IMR-90 (cell line): ENCODE data around the gene GDPD3. TPM values are rescaled to one million over a fixed set of nuclear protein-coding genes. Genes with fewer than 3 reads are reported as not detected.
A peak's percentile ranks its signal among the peaks of the same experiment; 100 is the strongest.

Source experiments
- ATAC-seq: fragments of 200-7000 bp; cut with Tn5 transposase; 2 replicates; pipeline ENCODE4 v1.9.1; 2020; ENCODE audit warnings: low read depth, mild to moderate bottlenecking, moderate library complexity
- BruUV-seq: library from RNA; stranded (reverse); fragments of 400-500 nt; replicated peaks from 2 replicates; lab custom pipeline; 2021; lab: Mats Ljungman, UMichigan
- CTCF ChIA-PET: fragments of 300-600 bp; formaldehyde crosslinking; extraction: SDS; loops from one replicate; lab custom pipeline; 2021; ENCODE audit warnings: antibody characterized with exemption; lab: Yijun Ruan, JAX
- POLR2A ChIA-PET: fragments of 300-600 bp; sonication (Branson Sonifier 250); formaldehyde crosslinking; loops from one replicate; lab custom pipeline; 2022; ENCODE audit warnings: antibody characterized with exemption; ENCODE audit not compliant: unreplicated experiment; lab: Charles Lee
- DNase-seq: peaks from one replicate; pipeline ENCODE4 v3.0.0; 2013
- H2AFZ ChIP-seq: replicated peaks from 2 replicates; pipeline ENCODE3; 2013; ENCODE audit warnings: low read length, mild to moderate bottlenecking; ENCODE audit not compliant: poor library complexity
- H2AK5ac ChIP-seq: 2 replicates; pipeline ENCODE4 v1.6.1; 2013; ENCODE audit warnings: low read depth, low read length, inconsistent platforms
- H2AK9ac ChIP-seq: replicated peaks from 2 replicates; pipeline ENCODE3; 2013; ENCODE audit warnings: mild to moderate bottlenecking, low read depth, low read length, moderate library complexity; ENCODE audit not compliant: poor library complexity
- H2BK120ac ChIP-seq: 2 replicates; pipeline ENCODE4 v1.6.1; 2013; ENCODE audit warnings: low read depth, low read length, inconsistent platforms
- H2BK15ac ChIP-seq: 3 replicates; pipeline ENCODE4 v1.6.1; 2013; ENCODE audit warnings: low read depth, low read length, inconsistent platforms
- H2BK20ac ChIP-seq: 2 replicates; pipeline ENCODE4 v1.6.1; 2013; ENCODE audit warnings: low read depth, mild to moderate bottlenecking, inconsistent platforms, low read length, moderate library complexity
- H2BK5ac ChIP-seq: 2 replicates; pipeline ENCODE4 v1.6.1; 2013; ENCODE audit warnings: mild to moderate bottlenecking, low read depth, low read length, inconsistent platforms; ENCODE audit not compliant: poor library complexity, severe bottlenecking
- H3K14ac ChIP-seq: replicated peaks from 2 replicates; pipeline ENCODE4 v1.6.1; 2013; ENCODE audit warnings: low read depth, low read length, inconsistent platforms
- H3K18ac ChIP-seq: 2 replicates; pipeline ENCODE4 v1.6.1; 2013; ENCODE audit warnings: low read depth, low read length, control low read depth
- H3K23ac ChIP-seq: 2 replicates; pipeline ENCODE4 v1.6.1; 2013; ENCODE audit warnings: low read depth, low read length, inconsistent platforms
- H3K27ac ChIP-seq: 2 replicates; pipeline ENCODE4 v1.5.1; 2013; ENCODE audit warnings: mild to moderate bottlenecking, control low read depth, low read length; ENCODE audit not compliant: insufficient read depth
- H3K27me3 ChIP-seq: 2 replicates; pipeline ENCODE4 v1.6.1; 2013; ENCODE audit warnings: low read length; ENCODE audit not compliant: control insufficient read depth, insufficient read depth
- H3K36me3 ChIP-seq: 2 replicates; pipeline ENCODE4 v1.6.1; 2013; ENCODE audit warnings: low read length, mixed read lengths; ENCODE audit not compliant: control insufficient read depth, insufficient read depth
- H3K4ac ChIP-seq: 2 replicates; pipeline ENCODE4 v1.6.1; 2013; ENCODE audit warnings: low read depth, low read length, inconsistent platforms
- H3K4me1 ChIP-seq: 2 replicates; pipeline ENCODE4 v1.6.1; 2013; ENCODE audit warnings: low read length, mixed read lengths; ENCODE audit not compliant: control insufficient read depth, insufficient read depth
- H3K4me2 ChIP-seq: 2 replicates; pipeline ENCODE4 v1.6.1; 2013; ENCODE audit warnings: low read depth, mild to moderate bottlenecking, control low read depth, low read length, moderate library complexity
- H3K4me3 ChIP-seq: 2 replicates; pipeline ENCODE4 v1.5.1; 2013; ENCODE audit warnings: low read depth, mild to moderate bottlenecking, control low read depth, low read length, moderate library complexity; ENCODE audit not compliant: insufficient read depth
- H3K56ac ChIP-seq: 2 replicates; pipeline ENCODE4 v1.6.1; 2013; ENCODE audit warnings: low read length, inconsistent platforms; ENCODE audit not compliant: insufficient read depth; ENCODE audit errors: extremely low read depth
- H3K79me1 ChIP-seq, 2 experiments: 2 replicates each; pipeline ENCODE4 v1.6.1; 2013; ENCODE audit warnings: low read length in 2 of 2, inconsistent platforms in 1 of 2, low read depth in 1 of 2
- H3K9ac ChIP-seq: 2 replicates; pipeline ENCODE4 v1.6.1; 2013; ENCODE audit warnings: low read depth, low read length, control low read depth
- H3K9me1 ChIP-seq: 2 replicates; pipeline ENCODE4 v1.6.1; 2013; ENCODE audit warnings: low read length, inconsistent platforms; ENCODE audit not compliant: insufficient read depth
- H3K9me3 ChIP-seq: 2 replicates; pipeline ENCODE4 v1.6.1; 2013; ENCODE audit warnings: low read length; ENCODE audit not compliant: control insufficient read depth, insufficient read depth
- H4K20me1 ChIP-seq: 2 replicates; pipeline ENCODE4 v1.6.1; 2013; ENCODE audit warnings: low read length, inconsistent platforms; ENCODE audit not compliant: insufficient read depth
- H4K5ac ChIP-seq: 2 replicates; pipeline ENCODE4 v1.6.1; 2013; ENCODE audit warnings: mild to moderate bottlenecking, low read depth, low read length, control low read depth
- H4K8ac ChIP-seq, 2 experiments: 2 replicates each; pipeline ENCODE4 v1.6.1; 2013; ENCODE audit warnings: low read depth in 2 of 2, low read length in 2 of 2, control low read depth in 1 of 2, inconsistent platforms in 1 of 2
- H4K91ac ChIP-seq: 2 replicates; pipeline ENCODE4 v1.6.1; 2013; ENCODE audit warnings: low read depth, low read length, inconsistent platforms; ENCODE audit not compliant: insufficient read depth
- BHLHE40 ChIP-seq: fragments of 150-350 bp; IDR thresholded peaks from 2 replicates; pipeline ENCODE4 v1.6.1; 2016; ENCODE audit warnings: mild to moderate bottlenecking, low read depth, low read length
- CEBPB ChIP-seq: IDR thresholded peaks from 2 replicates; pipeline ENCODE4 v1.6.1; 2012; ENCODE audit warnings: low read depth, low read length, improper control_type of control experiment
- MAFK ChIP-seq: IDR thresholded peaks from 2 replicates; pipeline ENCODE4 v1.6.1; 2012; ENCODE audit warnings: low read depth, low read length, improper control_type of control experiment
- MAZ ChIP-seq: IDR thresholded peaks from 2 replicates; pipeline ENCODE4 v1.6.1; 2012; ENCODE audit warnings: low read depth, mild to moderate bottlenecking, low read length, improper control_type of control experiment, moderate library complexity, borderline replicate concordance
- MXI1 ChIP-seq: IDR thresholded peaks from 2 replicates; pipeline ENCODE4 v1.6.1; 2012; ENCODE audit warnings: low read depth, mild to moderate bottlenecking, low read length, moderate library complexity, borderline replicate concordance
- NFE2L2 ChIP-seq: fragments of 150-350 bp; IDR thresholded peaks from 2 replicates; pipeline ENCODE4 v1.6.1; 2016; ENCODE audit warnings: low read depth, mild to moderate bottlenecking, low read length
- POLR2A ChIP-seq: IDR thresholded peaks from 2 replicates; pipeline ENCODE4 v1.6.1; 2012; ENCODE audit warnings: mild to moderate bottlenecking, low read depth, low read length
- RAD21 ChIP-seq: IDR thresholded peaks from 2 replicates; pipeline ENCODE4 v1.6.1; 2012; ENCODE audit warnings: low read length, improper control_type of control experiment
- SMC3 ChIP-seq: fragments of 150-350 bp; IDR thresholded peaks from 2 replicates; pipeline ENCODE4 v1.6.1; 2016; ENCODE audit warnings: low read depth, mild to moderate bottlenecking, antibody characterized with exemption, low read length, moderate library complexity
- WGBS, 2 experiments: methylation state at CpG; one replicate each; pipeline versions ENCODE4 v1.1.5 to v1.1.7; 2013; ENCODE audit warnings: missing lambda C conversion rate in 2 of 2; ENCODE audit not compliant: insufficient read length in 1 of 2; ENCODE audit errors: extremely low coverage in 2 of 2; 5-methylcytosine and 5-hydroxymethylcytosine counted together
- dilution Hi-C: fragments of 300-500 bp; cut with HindIII; formaldehyde crosslinking; loops from one replicate; pipeline ENCODE4 v1.14.3; 2018; ENCODE audit warnings: low sequenced_read_pairs; ENCODE audit not compliant: unreplicated experiment
- in situ Hi-C: fragments of 300-500 bp; cut with MboI; formaldehyde crosslinking; loops from 3 replicates; pipeline ENCODE4 v1.14.3; 2019; ENCODE audit warnings: low sequenced_read_pairs, inconsistent platforms, mixed read lengths
- intact Hi-C: fragments of 100-400 bp; cut with micrococcal nuclease; formaldehyde crosslinking; loops from 2 replicates; pipeline ENCODE4 v1.10.0; 2022
- polyA plus RNA-seq, 3 experiments: library from polyadenylated mRNA; depleted of rRNA; stranded (reverse); fragments of >200 nt; gene quantifications; 2 replicates each; pipeline ENCODE4 v1.2.3, GENCODE V29; 2012; ENCODE audit warnings: low replicate concordance in 1 of 3
- total RNA-seq: library from RNA; depleted of rRNA; stranded (reverse); fragments of >200 nt; gene quantifications from 2 replicates; pipeline ENCODE4 v1.2.3, GENCODE V29; 2012
- TF ChIP-seq, protein P1 (sequence below): conservative IDR thresholded peaks from 2 replicates; pipeline ENCODE4 v1.5.1; 2012; ENCODE audit warnings: mild to moderate bottlenecking, low read depth, low read length, improper control_type of control experiment

GDPD3 gene
- total and polyA plus RNA-seq, 2 of the 4 experiments (the other 2 are of a cell fraction), result under 0.01 to 19.5 TPM

DNA sequence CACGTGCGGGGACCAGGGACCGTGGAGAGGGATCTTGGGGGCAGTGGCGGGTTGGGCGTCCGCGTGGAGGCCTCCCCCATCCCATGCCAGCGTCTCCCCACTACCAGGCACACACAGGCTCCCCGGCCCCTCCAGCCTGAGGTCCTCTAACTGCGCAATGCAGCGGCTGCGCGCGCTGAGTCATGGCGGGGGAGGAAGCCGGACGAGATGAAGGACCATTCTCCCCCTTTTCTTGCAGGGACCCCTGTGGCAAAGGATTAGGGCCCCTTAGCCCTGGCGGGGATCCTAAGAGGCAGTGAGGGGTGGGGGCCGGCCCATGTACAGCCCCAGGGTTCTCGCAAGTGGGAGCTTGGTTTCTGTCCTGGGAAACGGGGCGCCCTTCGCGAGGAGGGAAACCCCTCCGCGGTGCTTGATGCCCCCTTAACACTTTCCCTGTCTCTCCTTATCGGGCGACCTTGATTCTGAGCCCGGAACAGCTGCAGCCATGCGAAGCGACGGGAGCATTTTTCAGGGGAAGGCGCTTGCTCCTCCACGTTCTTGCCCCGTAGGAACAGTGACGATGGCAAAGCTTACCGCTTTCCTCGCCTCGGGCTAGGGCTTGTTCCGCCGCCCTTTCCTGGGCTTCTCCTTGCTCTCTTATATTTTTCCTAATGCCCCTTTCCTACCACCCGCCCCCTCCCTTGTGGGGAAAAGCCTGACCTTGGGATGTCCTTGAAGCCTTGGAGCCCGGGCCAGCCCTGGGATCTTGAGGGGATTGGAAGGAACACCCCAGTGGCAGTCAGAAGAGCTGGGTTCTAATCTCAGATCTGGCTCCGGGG, 47.2 kb downstream of the GDPD3 start:
- peak overlapping the region; percentile 98 for H2AK5ac ChIP-seq
- peaks cover 55% of the 10 kb centered on the region for H4K20me1 ChIP-seq
- ChIA-PET POLR2A (interaction anchor here (1.0 to 1.3 kb wide), 3 partner anchors 10 to 13 kb away, joined by 3 to 6 read pairs (median 4); no protein-coding TSS in a partner anchor), CTCF (interaction anchor here (1.0 kb wide), 1 partner anchor 11 kb away, joined by 3 read pairs; no protein-coding TSS in a partner anchor)
- H2BK15ac ChIP-seq, result no peak overlapping the region
- BruUV-seq, result TSS peak; percentile 22
- peaks cover 23% of the 10 kb centered on the region for H3K9me1 ChIP-seq
- peak; percentile 27 for ATAC-seq
- peak overlapping the region; percentile 71 to 84 for H4K8ac ChIP-seq
- H4K91ac ChIP-seq, result peak overlapping the region; percentile 96
- peak overlapping the region; percentile 96 for H3K4me2 ChIP-seq
- peak overlapping the region; percentile 89 for H3K56ac ChIP-seq
- peak overlapping the region; percentile 98 for H3K14ac ChIP-seq
- peak overlapping the region; percentile 96 for H3K9ac ChIP-seq
- 2% methylated on average over 9 of the region's 44 CpGs; no CpG with 5 or more reads in 1 of the 2 experiments for WGBS, 2 experiments
- H3K79me1 ChIP-seq, result peaks cover 25 to 61% of the 10 kb centered on the region in 2 experiments; a peak in 3 of 4 replicates
- H3K4me1 ChIP-seq, result peaks cover 32% of the 10 kb centered on the region
- H3K36me3 ChIP-seq, result peaks cover 43% of the 10 kb centered on the region
- peak overlapping the region; percentile 100 for H2AK9ac ChIP-seq
- peak; percentile 70 for DNase-seq
- peak; percentile 84 for TF ChIP-seq CEBPB
- TF ChIP-seq NFE2L2, result peak; percentile 72
- TF ChIP-seq BHLHE40, result 0 out of 2 replicates have a peak, but pooled peaks have one; percentile 27
- no peak; the same call in 1 of the 2 replicates for TF ChIP-seq MAZ
- no peak for TF ChIP-seq RAD21
- peak; percentile 6; the same call in 1 of the 2 replicates for TF ChIP-seq POLR2A
- TF ChIP-seq SMC3, result no peak
- TF ChIP-seq, protein P1, sequence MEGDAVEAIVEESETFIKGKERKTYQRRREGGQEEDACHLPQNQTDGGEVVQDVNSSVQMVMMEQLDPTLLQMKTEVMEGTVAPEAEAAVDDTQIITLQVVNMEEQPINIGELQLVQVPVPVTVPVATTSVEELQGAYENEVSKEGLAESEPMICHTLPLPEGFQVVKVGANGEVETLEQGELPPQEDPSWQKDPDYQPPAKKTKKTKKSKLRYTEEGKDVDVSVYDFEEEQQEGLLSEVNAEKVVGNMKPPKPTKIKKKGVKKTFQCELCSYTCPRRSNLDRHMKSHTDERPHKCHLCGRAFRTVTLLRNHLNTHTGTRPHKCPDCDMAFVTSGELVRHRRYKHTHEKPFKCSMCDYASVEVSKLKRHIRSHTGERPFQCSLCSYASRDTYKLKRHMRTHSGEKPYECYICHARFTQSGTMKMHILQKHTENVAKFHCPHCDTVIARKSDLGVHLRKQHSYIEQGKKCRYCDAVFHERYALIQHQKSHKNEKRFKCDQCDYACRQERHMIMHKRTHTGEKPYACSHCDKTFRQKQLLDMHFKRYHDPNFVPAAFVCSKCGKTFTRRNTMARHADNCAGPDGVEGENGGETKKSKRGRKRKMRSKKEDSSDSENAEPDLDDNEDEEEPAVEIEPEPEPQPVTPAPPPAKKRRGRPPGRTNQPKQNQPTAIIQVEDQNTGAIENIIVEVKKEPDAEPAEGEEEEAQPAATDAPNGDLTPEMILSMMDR, result no peak
- 0 out of 2 replicates have a peak, but pooled peaks have one; percentile 40 for TF ChIP-seq MXI1
- no peak for TF ChIP-seq MAFK
- intact Hi-C loops, result no loop called here
- H2BK5ac ChIP-seq, result peak overlapping the region; percentile 98
- H3K23ac ChIP-seq, result peak overlapping the region; percentile 98
- H3K18ac ChIP-seq, result peak overlapping the region; percentile 56
- no peaks in the 10 kb centered on the region for H3K9me3 ChIP-seq
- dilution Hi-C loops, result no loop called here
- H4K5ac ChIP-seq, result peak overlapping the region; percentile 45
- no peaks in the 10 kb centered on the region for H3K27me3 ChIP-seq
- H2BK120ac ChIP-seq, result peak overlapping the region; percentile 54; the same call in 1 of the 2 replicates
- H3K27ac ChIP-seq, result peak overlapping the region; percentile 99
- in situ Hi-C loops, result no loop called here
- peak overlapping the region; percentile 96 for H3K4ac ChIP-seq
- H2AFZ ChIP-seq, result peak overlapping the region; percentile 84
- H2BK20ac ChIP-seq, result no peak overlapping the region
- peak overlapping the region; percentile 85 for H3K4me3 ChIP-seq
